ENCODE results near the gene CMTM1. TPM values are rescaled to one million over a fixed set of nuclear protein-coding genes. Genes with fewer than 3 reads are reported as not detected.
"Not testable (repeated sequence)": the region's sequence is repeated elsewhere in the genome, so short reads cannot be mapped to it uniquely, and the experiment has no call there.

CMTM1 gene
- total RNA-seq, 1 donor from 2014 or later, result 17.9 TPM

GRCh38 chr16:66608241-66609138 lies 42.3 kb downstream of the CMTM1 start:
- intact Hi-C loops (cut with micrococcal nuclease), result loop anchor here (2.0 to 5.0 kb wide), 2 partner anchors 89 to 142 kb away; partner anchors contain the start of genes CMTM4 and DYNC1LI2

GRCh38 chr16:66609139-66609510 lies 42.9 kb downstream of the CMTM1 start:
- intact Hi-C loops (cut with micrococcal nuclease), result loop anchor here (2.0 to 5.0 kb wide), 2 partner anchors 88 to 142 kb away; partner anchors contain the start of genes CMTM4 and DYNC1LI2

- intact Hi-C loops (cut with micrococcal nuclease), result no loop called here
These were observed 44.0 kb downstream of the CMTM1 start for GRCh38 chr16:66610111-66610820.

- intact Hi-C loops (cut with micrococcal nuclease), result not testable (repeated sequence)
These were observed 45.7 kb downstream of the CMTM1 start for GRCh38 chr16:66611911-66612310.

GRCh38 chr16:66612422-66612821 lies 46.2 kb downstream of the CMTM1 start:
- intact Hi-C loops (cut with micrococcal nuclease), result no loop called here

- intact Hi-C loops (cut with micrococcal nuclease), result no loop called here
These were observed 48.0 kb downstream of the CMTM1 start for GRCh38 chr16:66614161-66614802.

GRCh38 chr16:66616169-66616568 lies 49.9 kb downstream of the CMTM1 start:
- intact Hi-C loops (cut with micrococcal nuclease), result no loop called here

- intact Hi-C loops (cut with micrococcal nuclease), result no loop called here
These were observed 50.4 kb downstream of the CMTM1 start for GRCh38 chr16:66616592-66616991.

- intact Hi-C loops (cut with micrococcal nuclease), result no loop called here
These were observed 50.8 kb downstream of the CMTM1 start for GRCh38 chr16:66617010-66617434.

GRCh38 chr16:66617728-66618127 lies 51.5 kb downstream of the CMTM1 start:
- intact Hi-C loops (cut with micrococcal nuclease), result no loop called here

- intact Hi-C loops (cut with micrococcal nuclease), result no loop called here
These were observed 52.5 kb downstream of the CMTM1 start for GRCh38 chr16:66618588-66619375.

GRCh38 chr16:66619534-66620428 lies 53.5 kb downstream of the CMTM1 start:
- intact Hi-C loops (cut with micrococcal nuclease), result no loop called here

GRCh38 chr16:66620429-66620795 lies 54.2 kb downstream of the CMTM1 start:
- intact Hi-C loops (cut with micrococcal nuclease), result no loop called here

GRCh38 chr16:66621973-66622372 lies 55.7 kb downstream of the CMTM1 start:
- intact Hi-C loops (cut with micrococcal nuclease), result no loop called here

- intact Hi-C loops (cut with micrococcal nuclease), result no loop called here
These were observed 56.6 kb downstream of the CMTM1 start for GRCh38 chr16:66622863-66623262.

- intact Hi-C loops (cut with micrococcal nuclease), result no loop called here
These were observed 57.5 kb downstream of the CMTM1 start for GRCh38 chr16:66623755-66624154.

GRCh38 chr16:66627611-66628378 lies 61.6 kb downstream of the CMTM1 start:
- intact Hi-C loops (cut with micrococcal nuclease), result not testable (repeated sequence)
